GM23248 (cell line): ENCODE measurements around the gene POM121C. TPM values are rescaled to one million over a fixed set of nuclear protein-coding genes. Genes with fewer than 3 reads are reported as not detected.
A peak's percentile ranks its signal among the peaks of the same experiment; 100 is the strongest.
"Not testable (repeated sequence)": the region's sequence is repeated elsewhere in the genome, so short reads cannot be mapped to it uniquely, and the experiment has no call there.

ENCODE experiments used
- DNase-seq: peaks from one replicate; pipeline ENCODE4 v3.0.0-alpha.2; 2015
- H2AFZ ChIP-seq: fragments of 200-600 bp; sonication (generic); 2 replicates; pipeline ENCODE4 v1.6.1; 2016; ENCODE audit warnings: antibody characterized with exemption
- H3F3A ChIP-seq: fragments of 200-600 bp; sonication (generic); 2 replicates; pipeline ENCODE4 v1.6.1; 2016; ENCODE audit warnings: mild to moderate bottlenecking, antibody characterized with exemption, mixed run types; ENCODE audit not compliant: insufficient read depth
- H3K27ac ChIP-seq: fragments of 200-600 bp; sonication (generic); 2 replicates; pipeline ENCODE4 v1.5.1; 2016; ENCODE audit warnings: mild to moderate bottlenecking
- H3K27me3 ChIP-seq: fragments of 200-600 bp; sonication (generic); replicated peaks from 2 replicates; pipeline ENCODE4 v1.6.1; 2016; ENCODE audit warnings: mild to moderate bottlenecking; ENCODE audit not compliant: insufficient read depth
- H3K36me3 ChIP-seq: fragments of 200-600 bp; sonication (generic); 2 replicates; pipeline ENCODE4 v1.6.1; 2016; ENCODE audit warnings: low read depth, mild to moderate bottlenecking
- H3K4me1 ChIP-seq: fragments of 200-600 bp; sonication (generic); 2 replicates; pipeline ENCODE4 v1.6.1; 2016; ENCODE audit warnings: mild to moderate bottlenecking; ENCODE audit not compliant: insufficient read depth
- H3K4me2 ChIP-seq: fragments of 200-600 bp; sonication (generic); one replicate; pipeline ENCODE4 v1.6.1; 2016; ENCODE audit warnings: mild to moderate bottlenecking; ENCODE audit not compliant: unreplicated experiment
- H3K4me3 ChIP-seq: fragments of 200-600 bp; sonication (generic); 2 replicates; pipeline ENCODE4 v1.5.1; 2016; ENCODE audit warnings: mild to moderate bottlenecking
- H3K79me2 ChIP-seq: fragments of 200-600 bp; sonication (generic); 2 replicates; pipeline ENCODE4 v1.6.1; 2016; ENCODE audit warnings: mild to moderate bottlenecking; ENCODE audit not compliant: insufficient read depth
- H3K9ac ChIP-seq: fragments of 200-600 bp; sonication (generic); 2 replicates; pipeline ENCODE4 v1.6.1; 2016; ENCODE audit warnings: mild to moderate bottlenecking
- H3K9me2 ChIP-seq: fragments of 200-600 bp; sonication (generic); 2 replicates; pipeline ENCODE4 v1.6.1; 2016; ENCODE audit warnings: mixed run types, mild to moderate bottlenecking, moderate library complexity; ENCODE audit not compliant: insufficient read depth
- H3K9me3 ChIP-seq: fragments of 200-600 bp; sonication (generic); one replicate; pipeline ENCODE4 v1.6.1; 2017; ENCODE audit warnings: low read depth
- H4K20me1 ChIP-seq: fragments of 200-600 bp; sonication (generic); 2 replicates; pipeline ENCODE4 v1.6.0; 2016; ENCODE audit not compliant: insufficient read depth
- WGBS, 2 experiments: methylation state at CpG; one replicate each; pipeline ENCODE4 v1.1.6; 2015 to 2017; ENCODE audit warnings: low lambda C conversion rate in 2 of 2, low coverage in 1 of 2; ENCODE audit errors: missing lambda C conversion rate in 2 of 2; 5-methylcytosine and 5-hydroxymethylcytosine counted together
- in situ Hi-C: fragments of 300-500 bp; cut with MboI; formaldehyde crosslinking; loops from 2 replicates; pipeline ENCODE4 v1.15.0; 2020
- polyA plus RNA-seq: library from polyadenylated mRNA; unstranded; fragments of >200 nt; fragmentation: Nextera tagmentation; extraction: Ambion mirVana; gene quantifications from 2 replicates; pipeline ENCODE4 v1.2.1, GENCODE V29; 2016
- total RNA-seq: library from RNA; depleted of rRNA; stranded (reverse); fragments of >200 nt; shearing (Covaris generic); gene quantifications from 2 replicates; pipeline ENCODE4 v1.2.3, GENCODE V29; 2014

Gene POM121C
- total and polyA plus RNA-seq, 2 experiments from 2014 or later: 14.9 to 27.7 TPM

DNA sequence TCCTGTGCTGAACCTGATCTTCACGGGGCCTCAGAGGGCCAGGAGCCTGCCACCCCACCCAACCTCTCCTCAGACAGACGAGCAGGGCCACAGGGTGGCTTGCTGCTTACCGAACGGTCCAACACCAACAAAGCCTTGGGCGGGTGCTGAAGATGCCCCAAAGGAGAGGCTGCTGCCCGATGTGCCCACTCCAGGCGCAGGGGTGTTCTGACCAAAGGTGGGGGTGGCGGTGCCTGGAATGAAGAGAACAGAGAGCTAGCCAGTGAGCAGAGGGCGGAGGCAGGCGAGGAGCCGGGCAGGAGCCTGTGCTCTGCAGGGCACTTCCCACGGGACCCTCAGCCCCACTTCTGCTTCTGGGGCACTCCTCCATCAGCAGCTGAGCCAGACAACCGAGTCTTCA is 66.9 kb downstream of the POM121C start:
- H3K9me3 ChIP-seq: not testable (repeated sequence)
- 89 to 92% methylated on average over 10 to 12 of the region's 13 CpGs for WGBS, 2 experiments

DNA sequence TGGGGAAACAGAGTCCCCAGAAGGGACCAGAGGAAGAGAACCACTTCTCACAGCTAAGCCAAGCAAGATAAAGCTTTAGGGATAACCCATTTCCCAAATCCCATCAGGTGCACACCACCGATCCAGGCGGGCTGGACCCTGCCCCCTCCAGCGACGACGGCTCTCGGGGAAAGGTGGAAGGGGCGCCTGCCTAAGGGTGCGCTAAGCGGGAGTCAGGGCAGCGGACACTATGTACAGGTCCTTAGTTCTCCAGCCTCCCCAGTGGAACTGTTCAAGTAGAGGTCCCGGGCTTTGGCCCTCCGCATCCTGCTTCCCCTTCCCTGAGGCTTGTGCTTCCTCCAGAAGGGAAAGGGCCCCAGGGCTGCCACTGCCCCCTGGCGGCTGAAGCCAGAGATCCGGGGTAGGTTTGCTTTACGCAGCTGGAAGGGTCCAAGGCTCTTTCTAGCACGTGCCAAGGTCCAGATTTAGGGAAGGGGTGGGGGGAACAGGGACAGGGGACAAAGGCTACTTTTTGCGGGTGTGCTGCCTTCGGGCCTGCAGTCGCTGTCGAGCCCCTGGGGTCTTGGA is 67.7 kb downstream of the POM121C start:
- H3K9me3 ChIP-seq, H3K9ac ChIP-seq, H3K27ac ChIP-seq, H3K27me3 ChIP-seq, H3K79me2 ChIP-seq, H3F3A ChIP-seq, DNase-seq, H3K9me2 ChIP-seq, H3K4me2 ChIP-seq, H4K20me1 ChIP-seq, H2AFZ ChIP-seq, H3K4me1 ChIP-seq, H3K36me3 ChIP-seq, H3K4me3 ChIP-seq, in situ Hi-C loops: not testable (repeated sequence)
- WGBS, 2 experiments: 99% methylated on average over 12 to 14 of the region's 20 CpGs

More for the DNA sequence above, 66.9 kb downstream of the POM121C start:
- H3K4me3 ChIP-seq, H3F3A ChIP-seq, H3K4me2 ChIP-seq, H3K9ac ChIP-seq, DNase-seq, H3K36me3 ChIP-seq, in situ Hi-C loops, H4K20me1 ChIP-seq, H3K4me1 ChIP-seq, H3K79me2 ChIP-seq, H2AFZ ChIP-seq, H3K27me3 ChIP-seq, H3K27ac ChIP-seq, H3K9me2 ChIP-seq: not testable (repeated sequence)

DNA sequence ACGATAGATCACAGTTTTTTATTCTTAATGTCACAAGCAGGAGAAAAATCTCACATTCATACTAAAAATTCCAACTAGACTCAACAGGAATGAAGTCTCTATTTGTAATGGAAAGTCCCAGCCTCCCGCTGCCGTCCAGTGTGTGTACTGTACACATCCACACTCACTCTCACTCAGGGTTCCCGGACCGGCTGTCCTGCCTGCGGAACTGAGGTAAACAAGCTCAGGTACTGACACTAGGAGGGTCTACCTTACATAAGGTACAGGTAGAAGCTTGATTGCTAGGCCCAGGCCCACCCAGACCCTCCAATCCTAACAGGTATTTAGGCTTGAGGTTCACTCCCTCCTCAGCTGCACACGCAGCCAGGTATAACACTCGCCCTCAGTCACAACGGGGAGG is 69.3 kb downstream of the POM121C start:
- in situ Hi-C loops, H3K36me3 ChIP-seq, H3K27ac ChIP-seq, H2AFZ ChIP-seq, H3K4me3 ChIP-seq, H3K4me1 ChIP-seq, H3K9me3 ChIP-seq, DNase-seq, H3K9ac ChIP-seq, H3K27me3 ChIP-seq, H3K9me2 ChIP-seq, H4K20me1 ChIP-seq, H3F3A ChIP-seq, H3K79me2 ChIP-seq, H3K4me2 ChIP-seq: not testable (repeated sequence)
- WGBS, 2 experiments: 86 to 90% methylated on average over 8 to 9 of the region's 9 CpGs

DNA sequence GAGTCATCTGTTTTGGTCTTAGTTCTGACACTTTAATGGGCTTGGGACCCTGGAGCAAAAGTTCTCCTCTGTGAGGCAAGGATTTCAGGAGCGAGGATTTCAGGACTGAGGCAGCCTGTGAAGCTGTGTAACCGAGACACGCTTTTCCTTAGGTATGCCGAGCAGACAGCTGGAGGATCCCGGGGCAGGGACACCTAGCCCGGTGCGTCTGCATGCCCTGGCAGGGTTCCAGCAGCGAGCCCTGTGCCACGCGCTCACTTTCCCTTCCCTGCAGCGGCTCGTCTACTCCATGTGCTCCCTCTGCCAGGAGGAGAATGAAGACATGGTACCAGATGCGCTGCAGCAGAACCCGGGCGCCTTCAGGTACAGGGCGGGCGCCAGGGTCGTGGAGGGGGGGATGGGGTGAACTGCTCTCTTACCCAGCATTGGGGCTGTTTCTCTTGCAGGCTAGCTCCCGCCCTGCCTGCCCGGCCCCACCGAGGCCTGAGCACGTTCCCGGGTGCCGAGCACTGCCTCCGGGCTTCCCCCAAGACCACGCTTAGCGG is 70.2 kb downstream of the POM121C start:
- H3K4me2 ChIP-seq, H3K9me2 ChIP-seq, H3K27me3 ChIP-seq, H3K9ac ChIP-seq, H3K4me1 ChIP-seq, H2AFZ ChIP-seq, in situ Hi-C loops, H3K36me3 ChIP-seq, H3K79me2 ChIP-seq, H3F3A ChIP-seq, H3K9me3 ChIP-seq, H3K4me3 ChIP-seq, DNase-seq, H4K20me1 ChIP-seq: not testable (repeated sequence)
- WGBS, 2 experiments: 87% methylated on average over 18 to 20 of the region's 27 CpGs
- peak overlapping the region; percentile 51; the same call in 1 of the 2 replicates for H3K27ac ChIP-seq

DNA sequence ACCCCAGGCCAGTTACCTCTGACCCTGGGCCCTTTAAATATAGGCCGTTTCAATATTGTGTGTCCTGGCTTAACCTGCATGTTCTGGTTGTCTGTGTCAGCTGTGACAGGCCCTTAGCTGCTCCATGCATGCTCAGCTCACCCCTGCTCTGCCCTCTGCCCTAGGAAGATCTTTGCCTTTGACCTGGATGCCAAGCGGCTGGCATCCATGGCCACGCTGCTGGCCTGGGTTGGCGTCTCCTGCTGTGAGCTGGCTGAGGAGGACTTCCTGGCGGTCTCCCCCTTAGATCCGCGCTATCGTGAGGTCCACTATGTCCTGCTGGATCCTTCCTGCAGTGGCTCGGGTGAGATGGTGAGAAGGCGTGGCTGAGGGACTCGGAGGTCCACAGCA is 70.7 kb downstream of the POM121C start:
- 79 to 82% methylated on average over 11 of the region's 11 CpGs for WGBS, 2 experiments
- H4K20me1 ChIP-seq: not testable (repeated sequence)

DNA sequence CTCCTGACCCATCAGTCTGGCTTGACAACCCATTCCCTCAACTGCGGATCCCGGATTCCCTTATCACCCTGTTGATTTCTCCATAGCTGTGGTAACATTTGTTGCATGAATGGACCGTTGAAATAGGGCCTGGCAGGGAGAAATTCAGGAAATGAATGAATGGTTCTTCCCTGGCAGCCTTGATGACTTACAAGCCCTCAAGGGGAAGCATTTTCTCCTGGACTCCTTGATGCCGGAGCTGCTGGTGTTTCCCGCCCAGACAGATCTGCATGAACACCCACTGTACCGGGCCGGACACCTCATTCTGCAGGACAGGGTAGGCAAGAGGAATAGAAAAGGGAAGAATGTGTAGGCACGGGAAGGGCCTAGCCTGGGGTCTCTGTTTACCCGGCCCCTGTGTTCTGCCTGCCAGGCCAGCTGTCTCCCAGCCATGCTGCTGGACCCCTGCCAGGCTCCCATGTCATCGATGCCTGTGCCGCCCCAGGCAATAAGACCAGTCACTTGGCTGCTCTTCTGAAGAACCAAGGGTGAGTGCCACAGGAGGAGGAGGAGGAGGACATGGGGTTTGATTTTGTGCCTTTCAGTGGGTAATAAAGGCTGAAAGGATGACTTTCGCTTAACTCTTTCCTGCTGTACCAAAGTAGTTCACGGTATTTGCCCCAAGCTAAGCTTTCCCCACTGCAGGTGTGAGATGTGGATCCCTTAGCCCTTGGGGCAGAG is 71.2 kb downstream of the POM121C start:
- H3K4me1 ChIP-seq, in situ Hi-C loops, H3K4me2 ChIP-seq, H3K9me3 ChIP-seq, H3K9me2 ChIP-seq, H3K36me3 ChIP-seq, H3K79me2 ChIP-seq, H2AFZ ChIP-seq, H3K9ac ChIP-seq, H3K4me3 ChIP-seq, H3F3A ChIP-seq, H3K27me3 ChIP-seq, H4K20me1 ChIP-seq: not testable (repeated sequence)
- WGBS, 2 experiments: 44 to 52% methylated on average over 12 to 13 of the region's 13 CpGs
- H3K27ac ChIP-seq: peak overlapping the region; percentile 51
- DNase-seq: peak; percentile 53

More for the DNA sequence above, 70.7 kb downstream of the POM121C start:
- H3K79me2 ChIP-seq, H3K9me2 ChIP-seq, H3K9ac ChIP-seq, H2AFZ ChIP-seq, DNase-seq, H3F3A ChIP-seq, H3K4me2 ChIP-seq, H3K36me3 ChIP-seq, H3K9me3 ChIP-seq, H3K27me3 ChIP-seq, H3K4me3 ChIP-seq, in situ Hi-C loops, H3K4me1 ChIP-seq: not testable (repeated sequence)
- H3K27ac ChIP-seq: peak overlapping the region; percentile 51

DNA sequence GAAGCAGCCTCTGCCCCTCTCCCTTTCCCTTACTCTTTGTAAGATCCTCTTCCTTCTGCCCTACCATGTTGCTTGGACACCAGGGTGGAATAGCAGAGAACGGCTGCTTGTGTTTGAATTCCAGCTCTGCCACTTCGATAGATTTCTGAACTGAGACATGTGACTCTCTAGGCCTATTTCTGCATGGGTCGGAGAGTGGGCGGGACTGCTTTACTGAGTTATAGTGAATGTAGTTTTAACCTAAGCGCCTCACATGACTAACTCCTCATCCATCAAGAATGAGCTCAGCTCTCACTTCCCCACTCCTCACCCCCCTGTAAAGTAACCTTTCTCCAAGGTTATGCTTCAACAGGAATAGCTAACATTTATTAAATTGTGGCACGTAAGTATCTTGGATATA is 71.9 kb downstream of the POM121C start:
- H3K4me2 ChIP-seq, H3K9ac ChIP-seq, H3K4me3 ChIP-seq, H3K9me2 ChIP-seq, in situ Hi-C loops, DNase-seq, H3K27ac ChIP-seq, H3F3A ChIP-seq, H4K20me1 ChIP-seq, H3K4me1 ChIP-seq, H2AFZ ChIP-seq, H3K9me3 ChIP-seq, H3K79me2 ChIP-seq, H3K27me3 ChIP-seq, H3K36me3 ChIP-seq: not testable (repeated sequence)
- 63 to 73% methylated on average over 4 to 5 of the region's 6 CpGs for WGBS, 2 experiments
